HG03354 (cell line): Measurements from ENCODE around the gene IRF2.

Source experiments
- ATAC-seq: cut with Tn5 transposase; IDR thresholded peaks from one replicate; pipeline ENCODE4 v1.9.1; 2021; ENCODE audit warnings: mild to moderate bottlenecking; ENCODE audit not compliant: unreplicated experiment, poor library complexity, severe bottlenecking

The IRF2 gene

DNA sequence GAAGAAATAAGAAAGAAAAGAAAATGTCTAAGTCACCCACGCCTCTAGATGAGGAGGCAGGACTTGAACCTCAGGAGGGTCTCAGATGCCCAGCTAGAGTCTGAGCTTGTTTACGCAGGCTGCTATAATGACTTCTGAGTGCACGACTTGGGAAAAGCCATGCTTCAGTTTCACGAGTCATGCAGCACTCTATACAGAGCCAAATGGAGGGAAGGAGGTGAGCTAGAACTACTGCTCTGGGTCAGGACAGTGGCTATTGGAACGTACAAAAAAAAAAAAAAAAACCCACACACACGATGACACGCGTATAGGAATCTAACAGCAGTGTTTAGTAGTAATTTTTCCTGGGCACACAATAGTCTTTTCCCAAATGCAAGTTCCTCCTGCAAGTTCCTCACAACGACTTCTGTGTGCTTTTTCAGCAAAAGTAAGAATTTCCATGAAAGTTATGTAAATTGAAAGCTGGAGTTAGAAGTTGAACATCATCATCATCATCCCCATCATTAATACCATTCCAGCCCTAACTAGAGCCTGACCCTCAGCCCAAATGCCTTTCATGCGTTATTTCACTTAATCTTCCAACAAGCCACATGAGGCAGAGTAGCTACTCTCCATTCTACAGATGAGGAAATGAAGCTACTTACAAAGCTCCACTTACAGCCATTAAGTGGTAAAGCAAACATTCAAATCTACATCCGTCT is 36.6 kb downstream of the IRF2 start:
- ATAC-seq = no peak

DNA sequence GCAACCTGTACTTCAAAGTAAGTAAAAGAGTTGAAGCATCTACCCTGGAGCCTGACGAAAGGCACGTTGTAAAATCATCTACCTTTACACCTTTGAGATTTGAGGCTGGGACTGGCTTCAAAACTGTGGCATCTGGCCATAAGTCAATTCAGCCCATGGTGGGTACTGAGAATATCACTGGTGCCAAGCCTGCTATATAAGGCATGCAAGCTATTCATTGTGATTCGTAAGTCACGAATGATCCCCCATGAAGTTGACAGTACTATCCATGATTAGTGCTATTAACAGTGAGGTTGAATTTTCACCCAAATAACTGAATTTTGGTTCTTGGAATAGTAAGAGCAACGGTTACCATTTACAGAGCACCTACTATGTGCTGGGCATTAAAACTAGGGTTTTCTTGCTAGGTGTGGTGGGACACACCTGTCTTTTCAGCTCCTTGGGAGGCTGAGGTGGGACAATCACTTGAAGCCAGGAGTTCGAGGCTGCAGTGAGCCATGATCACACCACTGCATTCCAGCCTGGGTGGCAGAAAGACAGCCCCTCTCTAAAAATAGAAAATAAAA is 39.8 kb downstream of the IRF2 start:
- no peak for ATAC-seq

DNA sequence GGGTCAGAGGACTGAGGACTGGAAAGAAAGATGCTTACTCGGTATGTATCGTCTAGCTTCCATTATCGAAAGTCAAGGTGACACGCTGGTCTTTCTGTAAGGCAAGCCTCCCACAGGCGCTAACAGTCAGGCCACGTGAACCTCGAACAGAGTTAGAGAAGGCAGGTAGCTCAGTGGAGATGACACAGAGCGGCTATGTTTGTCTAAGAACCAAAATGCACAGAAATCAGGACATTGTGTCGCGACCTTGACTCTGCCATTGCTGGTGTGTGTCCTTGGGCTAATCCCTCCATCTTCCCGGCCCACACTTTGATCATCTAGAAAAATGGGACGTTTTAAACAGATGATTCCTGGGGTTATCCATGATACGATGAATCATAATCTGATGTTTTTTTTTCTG is 40.3 kb downstream of the IRF2 start:
- no peak for ATAC-seq

DNA sequence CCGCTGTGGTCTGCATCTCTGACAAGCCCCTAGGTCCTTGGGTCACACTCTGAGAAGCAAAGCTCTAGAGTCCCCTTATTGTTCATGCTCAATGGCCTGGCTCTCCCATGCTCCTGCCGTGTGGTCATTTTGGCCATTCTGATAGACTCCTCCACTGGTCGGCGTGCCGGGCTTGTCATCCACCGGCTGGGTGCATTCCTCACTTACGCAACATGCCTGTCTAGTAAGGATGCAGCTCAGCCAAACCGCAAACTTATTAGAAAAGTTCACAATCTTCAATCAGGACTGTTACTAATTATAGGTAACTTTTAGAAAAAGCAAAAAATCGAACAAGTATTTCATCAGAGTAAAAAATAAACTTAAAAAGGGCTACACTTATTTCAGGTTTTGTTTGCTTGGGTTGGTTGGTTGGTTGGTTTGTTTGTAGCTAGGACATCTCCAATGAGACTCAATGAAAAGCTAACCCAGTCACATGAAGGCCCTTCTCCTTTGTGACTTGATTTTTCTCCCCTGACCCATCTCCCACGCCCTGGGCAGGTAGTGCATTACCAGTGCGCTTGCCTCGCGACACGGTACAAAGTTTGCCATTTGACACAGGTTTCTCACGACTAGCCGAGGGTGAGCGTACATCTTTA is 41.0 kb downstream of the IRF2 start:
- ATAC-seq = no peak

DNA sequence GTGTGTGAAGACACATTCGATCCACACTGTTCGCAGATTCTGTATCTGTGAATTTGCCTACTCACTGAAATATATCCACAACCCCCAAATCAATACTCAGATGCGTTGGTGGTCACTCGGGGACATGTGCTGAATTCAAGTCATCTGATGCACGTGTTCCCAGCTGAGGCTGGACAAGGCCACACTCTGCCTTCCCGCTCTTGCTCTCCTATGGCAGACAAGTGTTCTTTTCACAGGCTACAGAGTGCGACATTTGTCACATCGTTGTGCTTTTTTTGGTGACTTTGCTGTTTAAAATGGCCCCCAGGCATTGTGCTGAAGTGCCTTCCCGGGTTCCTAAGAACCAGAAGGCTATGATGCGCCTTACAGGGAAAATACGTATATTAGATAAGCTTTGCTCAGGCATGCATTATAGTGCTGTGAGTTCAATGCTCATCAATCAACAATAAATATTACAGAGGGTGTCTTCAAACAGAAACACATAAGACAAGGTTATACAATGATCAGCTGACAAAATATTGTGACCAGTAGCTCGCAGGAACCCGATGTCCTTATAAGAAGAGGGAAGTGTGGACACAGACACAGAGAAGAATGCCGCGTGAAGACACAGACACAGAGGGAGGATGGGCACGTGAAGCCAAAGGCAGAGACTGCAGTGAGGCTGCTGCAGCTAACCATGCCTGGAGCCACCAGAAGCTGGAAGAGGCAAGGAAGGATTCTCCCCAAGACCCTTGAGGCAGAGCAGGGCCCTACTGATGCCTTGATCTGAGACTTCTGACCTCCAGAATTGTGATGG is 42.0 kb downstream of the IRF2 start:
- ATAC-seq = no peak

DNA sequence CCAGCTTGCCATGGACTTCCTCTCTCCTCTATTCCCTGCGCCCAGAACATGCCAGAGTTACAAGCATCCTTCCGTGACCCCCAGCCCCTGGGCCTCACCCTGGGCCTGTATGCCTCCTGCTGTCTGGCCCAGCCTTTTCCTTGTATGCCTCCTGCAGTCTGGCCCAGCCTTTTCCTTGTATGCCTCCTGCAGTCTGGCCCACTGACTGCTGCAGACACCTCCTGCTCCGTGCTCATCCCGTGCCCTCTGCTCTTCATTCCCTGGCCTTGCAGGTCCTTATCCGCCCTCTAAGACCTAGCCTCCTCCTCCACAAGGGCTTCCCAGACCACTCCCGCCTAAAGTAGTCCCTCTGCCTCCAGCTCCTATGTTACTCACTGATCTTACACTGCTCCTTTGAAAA is 44.2 kb downstream of the IRF2 start:
- no peak for ATAC-seq

DNA sequence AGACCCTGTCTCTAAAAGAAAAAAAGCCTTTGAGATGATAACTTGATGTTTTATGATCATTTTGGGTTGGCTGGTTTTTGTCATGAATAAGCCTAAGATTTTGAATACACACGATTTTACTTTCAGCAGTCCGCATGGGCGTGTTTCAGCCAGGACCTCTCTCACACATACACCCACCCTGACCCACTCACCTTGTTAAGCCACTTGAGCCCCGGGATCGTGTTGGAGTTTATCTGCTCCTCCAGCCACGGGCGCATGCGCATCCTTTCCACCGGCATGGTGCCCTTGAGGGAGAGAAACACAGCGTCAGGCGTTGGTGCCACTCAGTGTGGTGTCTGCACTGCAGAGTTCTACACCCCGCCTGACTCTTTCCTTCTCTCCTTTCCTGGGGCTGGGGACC is 45.6 kb downstream of the IRF2 start:
- ATAC-seq = no peak

DNA sequence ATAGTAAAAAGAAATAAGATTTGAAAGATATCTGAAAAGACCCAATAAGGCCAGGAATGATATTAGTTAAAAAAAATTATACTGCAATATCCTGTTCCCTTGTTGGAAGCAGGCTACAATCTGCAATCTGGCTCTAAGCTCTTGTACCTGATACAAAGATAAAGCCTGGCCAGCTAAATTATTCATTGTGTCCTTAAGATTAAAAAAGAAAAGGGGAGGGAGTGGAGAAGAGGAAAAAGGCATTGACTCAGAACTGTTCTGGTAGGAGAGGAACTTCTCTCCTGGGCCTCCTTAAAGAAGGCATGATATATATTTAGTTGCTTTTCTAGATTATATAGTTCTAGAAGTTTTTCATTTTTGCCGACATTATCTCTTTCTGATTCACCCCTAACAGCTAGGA is 46.7 kb downstream of the IRF2 start:
- ATAC-seq = no peak

DNA sequence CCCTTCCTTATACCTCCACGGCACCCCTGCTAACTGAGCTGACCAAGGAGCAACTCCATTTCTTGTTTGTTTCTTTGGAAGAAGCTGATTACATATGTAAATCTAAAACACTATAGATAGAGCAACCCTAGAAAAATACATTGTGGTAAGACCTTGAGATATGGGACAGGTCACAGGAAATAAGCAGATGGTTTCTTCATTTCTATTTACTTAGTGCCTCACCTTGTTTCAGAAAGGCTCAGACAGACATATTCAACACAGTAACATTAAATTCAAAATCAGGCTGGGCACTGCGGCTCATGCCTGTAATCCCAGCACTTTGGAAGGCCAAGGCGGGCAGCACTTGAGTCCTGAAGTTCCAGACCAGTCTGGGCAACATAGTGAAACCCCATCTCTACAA is 47.3 kb downstream of the IRF2 start:
- ATAC-seq = no peak

DNA sequence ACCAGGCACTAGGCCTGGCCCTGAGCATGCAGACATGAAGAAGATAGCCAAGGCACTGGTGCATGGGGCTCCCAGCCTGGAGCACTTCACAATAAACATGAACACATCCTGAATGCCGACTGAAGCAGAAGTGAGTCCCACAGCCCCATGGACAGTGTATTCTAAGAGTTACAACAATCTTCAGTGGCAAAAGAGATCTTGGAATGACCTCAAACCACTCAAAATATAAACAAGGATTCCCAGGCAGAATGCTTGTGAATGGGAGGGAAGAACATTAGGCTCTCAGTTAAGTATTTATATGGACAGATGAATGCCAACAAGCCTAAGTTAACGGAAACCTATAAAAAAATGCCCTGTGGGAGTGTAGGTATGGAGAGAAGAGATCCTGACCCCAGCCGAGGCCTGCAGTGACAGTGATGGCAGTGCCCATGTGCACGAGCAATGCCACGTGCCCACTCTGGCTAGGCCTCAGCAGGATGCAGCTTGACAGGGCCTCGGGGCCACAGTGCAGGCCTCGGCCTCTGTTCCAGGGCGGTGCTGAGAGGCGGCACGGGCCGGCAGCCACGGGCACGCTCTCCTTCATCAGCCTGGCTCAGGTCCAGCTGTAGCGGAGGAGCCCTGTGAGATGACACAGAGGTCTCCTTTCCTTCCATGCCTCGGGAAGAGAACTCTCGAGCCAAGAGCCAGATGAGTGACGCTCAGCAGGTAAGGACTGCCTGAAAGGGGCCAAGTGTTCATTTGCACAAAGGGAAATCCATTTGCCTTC is 49.2 kb downstream of the IRF2 start:
- no peak for ATAC-seq

DNA sequence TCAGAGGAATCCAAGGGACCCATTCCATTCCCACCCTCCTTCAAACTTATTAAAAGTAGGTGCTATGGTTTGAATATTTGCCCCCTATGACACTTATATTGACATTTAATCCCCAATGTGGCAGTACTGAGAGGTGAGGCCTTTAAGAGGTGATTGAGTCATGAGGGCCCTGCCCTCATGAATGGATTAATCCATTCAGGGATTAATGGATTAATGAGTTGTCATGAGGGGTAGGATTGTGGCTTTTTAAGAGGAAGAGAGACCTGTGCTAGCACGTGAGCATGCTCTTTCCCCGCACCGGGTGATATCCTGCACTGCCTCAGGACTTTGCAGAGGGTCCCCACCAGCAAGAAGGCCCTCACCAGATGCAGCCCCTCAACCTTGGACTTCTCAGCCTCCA is 50.1 kb downstream of the IRF2 start:
- no peak for ATAC-seq

DNA sequence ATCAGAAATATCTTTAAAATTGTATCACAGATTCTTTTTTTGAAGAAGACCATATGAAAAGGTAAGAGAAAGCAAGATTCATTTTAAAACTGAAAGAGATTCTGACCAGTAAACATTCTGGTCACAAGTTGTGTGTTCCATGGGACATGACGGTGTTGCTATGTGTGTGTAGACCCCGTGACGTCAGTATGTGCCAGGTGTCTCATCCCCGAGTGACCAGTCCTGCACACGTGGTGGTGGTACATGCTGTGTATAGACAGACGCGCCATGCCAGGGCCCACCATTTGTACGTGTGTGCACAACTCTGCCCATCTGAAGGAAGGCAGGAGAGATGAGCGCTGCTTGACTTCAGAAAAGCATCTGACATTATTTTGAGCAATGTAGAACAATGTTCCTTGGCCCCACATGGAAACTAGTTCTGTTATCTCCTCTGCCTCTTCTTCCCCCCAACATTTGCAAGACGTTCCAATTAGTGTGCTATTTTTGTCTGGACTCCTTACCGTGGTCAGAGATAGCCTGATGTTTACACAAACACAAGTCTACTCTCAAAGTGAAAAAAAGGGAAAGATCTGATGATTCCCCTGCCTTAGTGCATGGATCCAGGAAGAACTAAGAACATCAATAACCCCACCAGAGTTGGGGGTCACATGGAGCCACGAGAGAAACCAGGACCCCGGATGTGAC is 51.2 kb downstream of the IRF2 start:
- ATAC-seq = no peak

DNA sequence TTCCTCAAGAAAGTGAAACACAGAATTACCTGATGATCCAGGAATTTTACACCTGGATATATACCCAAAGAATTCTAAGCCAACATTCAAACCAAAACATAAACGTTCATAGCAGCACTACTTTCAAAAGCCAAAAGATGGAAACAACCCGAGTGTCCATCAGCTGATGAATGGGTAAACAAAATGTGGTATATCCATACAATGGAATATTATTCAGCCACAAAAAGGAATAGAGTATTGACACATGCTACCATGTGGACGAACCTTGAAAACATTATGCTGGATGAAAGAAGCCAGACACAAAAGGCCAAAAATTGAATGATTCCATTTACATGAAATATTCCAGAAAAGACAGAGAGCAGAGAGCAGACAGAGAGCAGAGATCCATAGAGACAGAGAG is 52.0 kb downstream of the IRF2 start:
- no peak for ATAC-seq

DNA sequence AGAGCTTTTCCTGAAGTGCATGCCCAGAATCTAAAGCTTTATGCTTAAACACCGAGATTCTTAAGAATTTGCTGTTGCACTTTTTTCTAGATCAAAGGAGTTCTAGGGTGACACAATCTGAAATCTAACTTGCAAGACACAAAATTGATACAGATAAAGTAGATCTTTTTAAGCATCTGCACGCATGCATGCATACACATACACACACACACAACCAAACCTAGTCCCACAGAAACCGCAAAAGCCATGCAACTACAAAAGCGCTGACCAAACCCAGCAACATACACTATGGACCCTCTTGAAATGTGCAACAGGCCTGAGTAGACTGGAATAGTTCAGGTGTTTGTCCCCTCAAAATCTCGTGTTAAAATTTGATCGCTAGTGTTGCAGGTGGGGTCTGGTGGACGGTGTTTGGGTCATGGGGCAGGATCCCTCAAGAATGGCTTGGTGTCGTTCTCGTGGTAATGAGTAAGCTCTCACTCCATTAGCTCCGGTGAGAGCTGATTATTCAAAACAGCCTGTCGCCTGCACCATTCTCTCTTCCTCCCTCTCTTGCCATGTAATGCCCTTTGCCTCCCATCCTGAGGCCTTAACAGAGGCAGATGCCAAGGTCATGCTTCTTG is 52.7 kb downstream of the IRF2 start:
- no peak for ATAC-seq

DNA sequence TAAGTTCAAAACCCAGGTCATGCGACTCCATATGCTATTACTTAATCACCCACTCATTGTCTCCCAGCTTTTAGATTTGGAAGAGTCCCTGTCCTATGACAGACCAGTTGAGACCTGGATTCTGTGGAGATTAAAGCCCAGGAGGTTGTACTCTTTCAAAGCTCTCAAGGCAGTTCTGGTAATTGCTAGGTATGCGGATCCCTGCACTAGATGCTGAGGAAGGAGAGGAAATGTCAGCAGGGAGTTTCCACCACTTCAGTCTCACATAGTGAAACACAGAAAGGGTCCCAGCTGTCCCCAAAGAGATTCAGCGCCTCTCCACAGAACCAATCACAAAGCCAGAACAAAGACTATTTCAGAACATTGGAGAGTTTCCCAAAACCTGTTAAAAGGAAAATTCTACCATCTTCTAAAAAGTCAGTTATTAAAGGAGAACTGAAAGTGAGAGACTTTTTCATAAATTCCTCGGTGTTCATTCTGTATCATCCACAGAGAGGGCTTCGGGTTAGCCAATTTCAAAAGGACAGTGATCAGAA is 53.4 kb downstream of the IRF2 start:
- ATAC-seq = peak; percentile 55

DNA sequence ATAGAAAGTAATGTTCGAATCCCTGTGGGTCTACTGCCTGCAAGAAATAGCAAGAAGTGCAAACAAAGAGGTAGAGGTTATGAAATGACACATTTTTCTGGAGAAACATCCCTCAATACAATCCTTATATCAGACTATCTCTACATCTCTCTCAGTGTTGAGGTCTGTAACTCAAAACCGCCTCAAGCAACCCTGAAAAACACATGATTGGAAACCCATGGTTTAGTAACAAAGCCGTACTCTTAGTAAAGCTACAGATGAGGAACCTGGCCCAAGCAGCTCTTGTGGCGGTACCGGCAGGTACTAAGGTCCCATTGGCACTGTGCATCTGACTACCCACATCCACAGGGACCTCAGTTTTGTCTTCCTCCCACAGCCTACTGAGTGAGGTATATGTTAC is 53.9 kb downstream of the IRF2 start:
- no peak for ATAC-seq

DNA sequence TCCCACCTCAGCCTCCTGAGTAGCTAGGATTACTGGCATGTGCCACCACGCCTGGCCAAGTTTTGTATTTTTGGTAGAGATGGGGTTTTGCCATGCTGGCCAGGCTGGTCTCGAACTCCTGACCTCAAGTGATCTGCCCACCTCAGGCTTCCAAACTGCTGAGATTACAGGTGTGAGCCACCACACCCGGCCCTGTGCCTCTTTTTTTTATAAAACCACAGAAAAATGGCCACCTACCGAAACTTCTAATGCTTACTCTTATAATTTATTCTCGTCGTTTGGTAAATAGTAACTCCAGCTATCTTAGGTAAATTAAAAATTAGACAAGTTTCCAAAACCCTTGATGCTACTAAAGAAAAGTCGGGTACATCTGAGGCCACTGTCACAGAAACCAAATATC is 54.4 kb downstream of the IRF2 start:
- ATAC-seq = no peak

DNA sequence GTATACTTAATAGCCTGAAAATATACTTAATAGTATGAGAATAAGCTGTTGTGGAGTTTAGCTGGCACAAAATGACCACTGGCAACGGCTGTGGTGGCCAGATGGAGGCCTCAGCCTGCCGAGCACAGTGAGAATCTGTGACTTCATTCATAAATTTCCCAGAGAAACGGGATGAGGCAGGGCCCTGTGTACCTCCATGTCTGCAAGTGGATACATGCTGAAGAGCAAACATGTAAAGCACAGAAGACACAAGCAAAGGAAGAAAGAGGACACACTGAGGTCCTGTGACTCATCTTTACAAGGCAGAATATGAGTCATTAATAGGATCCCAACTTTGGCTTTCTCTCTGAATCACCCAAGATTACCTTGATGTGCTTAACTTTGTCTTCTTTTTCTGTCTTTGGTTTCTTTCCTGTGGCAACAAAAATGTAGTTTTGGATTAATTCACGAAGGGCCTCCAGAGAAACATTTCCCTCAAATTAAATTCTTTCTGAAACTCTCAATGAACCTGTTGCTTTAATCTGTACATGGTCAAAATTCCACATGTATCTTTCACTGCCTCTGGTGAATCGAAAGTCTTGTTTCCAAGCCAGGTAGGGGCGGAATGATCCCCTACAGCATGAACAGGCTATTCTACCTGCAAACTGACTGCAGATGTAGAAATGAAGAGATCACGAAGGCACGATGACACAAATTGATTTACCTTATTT is 56.4 kb downstream of the IRF2 start:
- peak; percentile 67 for ATAC-seq
